ENCODE data around the gene GFY. TPM values are rescaled to one million over a fixed set of nuclear protein-coding genes. Genes with fewer than 3 reads are reported as not detected.

GFY gene
- total RNA-seq, 2 experiments from 2014 or later, result not detected

DNA sequence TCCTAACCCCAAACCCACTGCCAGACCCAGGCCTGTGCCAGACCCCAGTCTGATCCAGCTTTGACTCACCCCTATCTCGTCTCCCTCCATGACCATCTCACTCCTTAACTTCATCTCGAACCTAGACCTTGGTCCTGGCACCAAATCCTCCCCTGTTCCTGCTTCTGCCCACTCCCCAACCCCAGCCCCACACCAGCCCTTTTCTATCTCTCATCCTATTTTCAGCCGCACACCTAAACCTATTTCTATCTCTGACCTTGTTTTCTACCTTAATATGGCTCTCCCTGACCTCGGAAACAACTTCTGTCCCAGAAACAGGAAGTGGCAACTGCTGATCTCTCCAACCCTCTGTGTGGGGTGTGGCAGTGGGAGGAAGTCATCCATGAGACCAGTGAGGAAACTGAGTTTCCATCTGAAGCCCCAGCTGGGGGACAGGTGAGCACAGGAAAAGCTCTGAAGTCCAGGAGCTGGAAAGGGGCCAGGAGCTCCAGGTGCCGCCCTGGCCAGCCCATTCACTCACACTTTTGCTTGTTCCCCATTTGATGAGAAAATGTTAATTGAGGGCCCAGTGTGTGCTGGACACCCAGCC is 15.7 kb upstream of the GFY start:
- H3K36me3 Mint-ChIP-seq (ENCODE audit: low read depth), result no peaks in the 10 kb centered on the region
- H3K27me3 Mint-ChIP-seq (ENCODE audit: low read depth), result peaks cover 3% of the 10 kb centered on the region
- H3K4me1 Mint-ChIP-seq (ENCODE audit: low read depth), result peaks cover 58% of the 10 kb centered on the region
- peak; percentile 61 for DNase-seq
- ChIA-PET CTCF (interaction anchor here (0.7 to 8.6 kb wide), 7 partner anchors 13 to 211 kb away, joined by 3 to 52 read pairs (median 4); partner anchors contain the start of gene GFY), POLR2A (interaction anchor here (0.6 to 1.4 kb wide), 8 partner anchors 12 to 1315 kb away, joined by 3 to 5 read pairs (median 3); partner anchors contain the start of gene ALDH16A1)
- peak overlapping the region; percentile 30 for H3K4me3 Mint-ChIP-seq
- H3K9me3 Mint-ChIP-seq (ENCODE audit: insufficient read depth), result no peaks in the 10 kb centered on the region
- peak overlapping the region; percentile 84 for H3K27ac Mint-ChIP-seq
- peak; percentile 74 for ATAC-seq

DNA sequence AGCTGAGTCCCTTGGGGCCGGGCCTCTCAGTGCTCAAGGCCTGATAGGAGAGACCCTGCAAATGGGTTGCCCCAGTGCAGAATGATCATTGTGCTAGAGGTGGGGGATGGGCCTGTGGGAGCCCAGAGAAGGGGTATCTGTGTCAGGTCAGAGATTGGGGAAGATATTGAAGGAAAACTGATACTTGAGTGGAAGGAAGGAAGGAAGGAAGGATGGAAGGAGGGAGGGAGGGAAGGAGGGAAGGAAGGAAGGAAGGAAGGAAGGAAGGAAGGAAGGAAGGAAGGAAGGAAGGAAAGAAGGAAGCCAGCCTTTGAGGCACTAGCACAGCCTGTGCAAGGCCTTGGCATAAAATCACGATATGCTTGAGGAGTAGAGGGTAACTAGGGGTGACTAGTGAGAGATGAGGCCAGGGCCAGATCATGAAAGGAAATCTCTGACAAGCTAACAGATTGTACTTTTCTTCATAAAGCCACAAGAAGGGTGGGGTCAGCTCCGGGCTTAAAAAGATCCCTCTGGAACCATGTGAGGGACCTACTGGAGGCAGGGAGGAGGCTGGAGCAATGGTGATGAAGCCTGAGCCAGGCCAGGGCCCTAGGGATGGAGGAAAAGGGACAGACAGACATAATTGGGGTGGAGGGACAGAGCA is 13.4 kb upstream of the GFY start:
- H3K27me3 Mint-ChIP-seq (ENCODE audit: low read depth), result peaks cover 6% of the 10 kb centered on the region
- peak overlapping the region; percentile 47 for H3K27ac Mint-ChIP-seq
- no peak overlapping the region for H3K4me3 Mint-ChIP-seq
- ChIA-PET POLR2A (no interaction called here), CTCF (interaction anchor here (0.7 to 8.6 kb wide), 7 partner anchors 11 to 656 kb away, joined by 3 to 52 read pairs (median 5); partner anchors contain the start of genes GFY and PTH2)
- DNase-seq, result no peak
- H3K9me3 Mint-ChIP-seq (ENCODE audit: insufficient read depth), result no peaks in the 10 kb centered on the region
- peaks cover 54% of the 10 kb centered on the region for H3K4me1 Mint-ChIP-seq (ENCODE audit: low read depth)
- ATAC-seq, result no peak
- H3K36me3 Mint-ChIP-seq (ENCODE audit: low read depth), result no peaks in the 10 kb centered on the region

DNA sequence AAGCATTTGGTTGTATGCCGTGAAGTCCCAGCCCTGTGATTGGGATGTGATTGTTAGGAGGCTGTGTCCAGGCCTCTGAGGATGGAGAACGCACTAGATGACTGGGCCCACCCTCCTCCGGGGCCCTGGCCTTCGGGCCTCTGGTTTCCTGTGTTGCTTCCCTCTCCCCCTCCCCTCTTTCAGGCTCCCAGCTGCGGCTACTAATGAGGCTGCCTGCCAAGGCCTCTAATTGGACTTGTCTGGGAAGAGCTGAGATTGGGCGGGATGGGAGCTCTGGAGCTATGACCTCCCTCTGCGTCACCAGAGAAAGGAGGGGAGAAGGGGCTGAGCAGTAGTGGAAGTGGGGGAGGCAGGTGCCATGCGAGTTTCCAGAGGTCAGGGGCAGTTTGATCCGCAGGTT is 11.8 kb upstream of the GFY start:
- Mint-ChIP-seq H3K36me3 (ENCODE audit: low read depth) (no peaks in the 10 kb centered on the region), H3K27ac (no peak overlapping the region), H3K4me1 (ENCODE audit: low read depth) (peaks cover 40% of the 10 kb centered on the region), H3K27me3 (ENCODE audit: low read depth) (peaks cover 16% of the 10 kb centered on the region), H3K4me3 (no peak overlapping the region), H3K9me3 (ENCODE audit: insufficient read depth) (no peaks in the 10 kb centered on the region)
- ATAC-seq (no peak), DNase-seq (no peak)
- CTCF ChIA-PET, result interaction anchor here (1.1 to 8.6 kb wide), 2 partner anchors 9 to 22 kb away, joined by 3 to 52 read pairs; no protein-coding TSS in a partner anchor
- POLR2A ChIA-PET, result no interaction called here

DNA sequence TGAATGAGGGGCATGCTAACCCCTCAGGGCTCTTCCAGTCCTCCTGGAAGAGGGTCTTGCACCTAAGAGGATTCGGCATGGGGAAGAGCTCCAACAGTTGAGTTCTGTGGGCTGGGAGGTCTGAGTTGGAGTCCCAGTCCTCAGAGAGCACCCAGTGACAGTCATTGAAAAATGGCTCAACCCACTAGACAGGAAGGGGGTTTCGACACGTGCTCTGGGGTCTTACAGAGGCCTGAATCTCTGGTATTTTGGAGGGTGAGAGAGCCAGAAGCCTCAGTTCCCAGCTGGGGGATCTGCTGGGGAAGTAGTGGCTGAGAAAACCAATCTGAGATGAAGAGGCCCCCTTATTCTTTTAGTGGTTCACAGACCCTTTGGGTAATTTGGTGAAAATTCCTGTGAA is 10.9 kb upstream of the GFY start:
- no peak for ATAC-seq
- POLR2A ChIA-PET, result no interaction called here
- CTCF ChIA-PET, result no interaction called here
- no peaks in the 10 kb centered on the region for H3K36me3 Mint-ChIP-seq (ENCODE audit: low read depth)
- no peaks in the 10 kb centered on the region for H3K9me3 Mint-ChIP-seq (ENCODE audit: insufficient read depth)
- H3K27me3 Mint-ChIP-seq (ENCODE audit: low read depth), result peaks cover 24% of the 10 kb centered on the region
- peaks cover 31% of the 10 kb centered on the region for H3K4me1 Mint-ChIP-seq (ENCODE audit: low read depth)
- DNase-seq, result no peak
- no peak overlapping the region for H3K4me3 Mint-ChIP-seq
- no peak overlapping the region for H3K27ac Mint-ChIP-seq

DNA sequence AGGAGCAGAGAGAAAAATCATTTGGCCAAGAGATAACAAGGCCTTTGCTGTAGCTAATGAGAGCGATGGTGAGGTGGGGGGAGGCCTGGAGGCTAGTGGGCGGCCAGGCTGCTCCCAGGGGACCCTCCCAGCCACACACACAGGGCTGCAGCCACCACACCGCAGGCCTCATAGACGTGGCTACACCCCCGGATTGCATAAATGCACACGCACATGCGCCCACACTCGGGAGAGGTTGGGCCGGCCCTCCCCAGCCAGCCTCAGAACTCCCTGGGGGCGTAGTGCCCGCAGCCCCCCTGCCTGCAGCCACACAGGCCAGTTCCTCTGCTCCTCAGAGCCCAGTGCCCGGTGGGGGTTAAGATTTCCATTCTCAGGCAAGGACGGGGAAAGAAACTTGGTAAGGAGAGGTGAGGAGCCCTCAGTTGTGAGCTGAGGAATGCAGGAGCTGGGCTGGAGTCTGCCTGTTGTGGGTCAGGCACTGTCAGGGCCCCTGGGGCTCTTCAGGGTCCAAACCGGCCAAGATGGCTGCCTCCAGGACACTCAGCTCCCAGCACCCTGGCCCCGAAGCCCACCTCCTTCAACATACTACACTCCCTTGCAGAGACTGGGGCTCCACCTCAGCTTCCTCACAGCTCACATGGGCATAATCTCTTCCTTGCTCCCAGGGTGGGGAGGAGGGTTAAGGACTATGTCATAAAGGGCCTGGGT is 9.9 kb upstream of the GFY start:
- Mint-ChIP-seq H3K27me3 (ENCODE audit: low read depth) (peaks cover 34% of the 10 kb centered on the region), H3K4me3 (no peak overlapping the region), H3K4me1 (ENCODE audit: low read depth) (peaks cover 21% of the 10 kb centered on the region), H3K27ac (no peak overlapping the region), H3K36me3 (ENCODE audit: low read depth) (no peaks in the 10 kb centered on the region), H3K9me3 (ENCODE audit: insufficient read depth) (no peaks in the 10 kb centered on the region)
- ATAC-seq (no peak), DNase-seq (no peak)
- POLR2A ChIA-PET, result no interaction called here
- CTCF ChIA-PET, result no interaction called here

DNA sequence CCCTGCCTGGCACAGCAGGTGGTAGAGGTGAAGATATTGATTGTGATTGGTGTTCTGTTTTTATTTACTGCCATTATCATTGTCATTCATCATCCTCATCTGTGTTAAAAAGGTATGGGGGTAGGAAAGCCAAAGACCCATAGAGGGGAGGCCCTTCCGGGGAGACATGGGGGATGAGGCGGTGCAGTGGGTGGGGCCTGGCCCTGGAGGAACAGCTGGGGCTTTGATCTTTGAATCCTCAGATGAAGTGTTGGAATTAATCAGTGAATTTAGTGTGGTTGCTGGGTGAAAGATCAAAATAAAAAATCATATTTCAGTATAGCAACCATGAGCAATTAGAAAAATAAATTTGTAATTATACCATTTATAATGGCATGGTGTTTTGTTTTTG is 9.4 kb upstream of the GFY start:
- POLR2A ChIA-PET, result no interaction called here
- ATAC-seq, result no peak

DNA sequence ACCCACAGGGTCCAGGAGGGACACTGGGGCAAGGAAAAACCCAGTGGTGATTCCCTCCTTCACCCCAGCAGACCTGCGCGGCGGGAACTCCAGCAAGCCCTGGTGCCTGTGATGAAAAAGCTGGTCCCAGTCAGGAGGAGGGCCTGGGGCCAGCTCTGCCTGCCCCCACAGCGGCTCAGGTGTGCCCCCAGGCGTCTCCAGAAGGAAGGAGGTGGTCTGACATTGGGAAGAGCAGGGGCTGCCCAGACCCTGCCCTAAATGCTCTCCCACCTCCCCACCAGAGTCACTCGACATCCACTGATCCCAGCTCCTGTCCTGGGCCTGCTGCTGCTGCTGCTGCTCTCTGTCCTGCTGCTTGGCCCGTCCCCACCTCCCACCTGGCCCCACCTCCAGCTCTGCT is 8.1 kb upstream of the GFY start:
- ATAC-seq (no peak), DNase-seq (no peak)
- peaks cover 21% of the 10 kb centered on the region for H3K4me1 Mint-ChIP-seq (ENCODE audit: low read depth)
- no peaks in the 10 kb centered on the region for H3K9me3 Mint-ChIP-seq (ENCODE audit: insufficient read depth)
- POLR2A ChIA-PET, result no interaction called here
- CTCF ChIA-PET, result interaction anchor here (0.8 kb wide), 1 partner anchor 26 kb away, joined by 5 read pairs; no protein-coding TSS in a partner anchor
- H3K36me3 Mint-ChIP-seq (ENCODE audit: low read depth), result peaks cover 2% of the 10 kb centered on the region
- peaks cover 52% of the 10 kb centered on the region for H3K27me3 Mint-ChIP-seq (ENCODE audit: low read depth)
- no peak overlapping the region for H3K4me3 Mint-ChIP-seq
- H3K27ac Mint-ChIP-seq, result no peak overlapping the region

More for the DNA sequence above, 9.4 kb upstream of the GFY start:
- no peaks in the 10 kb centered on the region for H3K9me3 Mint-ChIP-seq (ENCODE audit: insufficient read depth)
- no peaks in the 10 kb centered on the region for H3K36me3 Mint-ChIP-seq (ENCODE audit: low read depth)
- CTCF ChIA-PET, result no interaction called here
- peaks cover 40% of the 10 kb centered on the region for H3K27me3 Mint-ChIP-seq (ENCODE audit: low read depth)
- H3K4me1 Mint-ChIP-seq (ENCODE audit: low read depth), result peaks cover 22% of the 10 kb centered on the region
- no peak overlapping the region for H3K27ac Mint-ChIP-seq
- no peak overlapping the region for H3K4me3 Mint-ChIP-seq
- DNase-seq, result no peak

DNA sequence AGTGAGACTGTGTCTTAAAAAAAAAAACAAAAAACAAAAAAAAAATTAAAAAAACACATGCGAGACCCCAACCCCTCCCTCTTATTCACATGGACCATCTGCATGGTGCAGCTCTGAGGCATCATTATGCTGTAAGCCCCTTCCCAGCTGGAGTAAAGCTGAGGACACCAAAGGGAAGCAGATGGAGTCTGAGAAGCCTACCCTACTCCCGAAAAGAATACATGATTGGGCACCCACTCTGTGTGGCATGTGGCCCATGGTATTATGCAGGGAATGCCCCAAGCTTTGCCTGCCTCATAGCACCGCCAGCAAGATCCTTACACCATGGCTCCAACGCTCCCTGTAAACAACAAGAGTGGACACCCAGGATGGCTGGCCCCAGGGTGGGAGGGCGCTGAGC is 6.7 kb upstream of the GFY start:
- no peak for ATAC-seq
- Mint-ChIP-seq H3K4me1 (ENCODE audit: low read depth) (peaks cover 27% of the 10 kb centered on the region), H3K36me3 (ENCODE audit: low read depth) (peaks cover 3% of the 10 kb centered on the region), H3K27ac (no peak overlapping the region), H3K4me3 (no peak overlapping the region), H3K9me3 (ENCODE audit: insufficient read depth) (no peaks in the 10 kb centered on the region), H3K27me3 (ENCODE audit: low read depth) (peaks cover 58% of the 10 kb centered on the region)
- no peak for DNase-seq
- ChIA-PET POLR2A (interaction anchor here (1.4 kb wide), 1 partner anchor 33 kb away, joined by 4 read pairs; the partner anchor contains the start of gene PIH1D1), CTCF (interaction anchor here (0.6 to 1.6 kb wide), 4 partner anchors 8 to 94 kb away, joined by 3 to 7 read pairs (median 3); no protein-coding TSS in a partner anchor)

DNA sequence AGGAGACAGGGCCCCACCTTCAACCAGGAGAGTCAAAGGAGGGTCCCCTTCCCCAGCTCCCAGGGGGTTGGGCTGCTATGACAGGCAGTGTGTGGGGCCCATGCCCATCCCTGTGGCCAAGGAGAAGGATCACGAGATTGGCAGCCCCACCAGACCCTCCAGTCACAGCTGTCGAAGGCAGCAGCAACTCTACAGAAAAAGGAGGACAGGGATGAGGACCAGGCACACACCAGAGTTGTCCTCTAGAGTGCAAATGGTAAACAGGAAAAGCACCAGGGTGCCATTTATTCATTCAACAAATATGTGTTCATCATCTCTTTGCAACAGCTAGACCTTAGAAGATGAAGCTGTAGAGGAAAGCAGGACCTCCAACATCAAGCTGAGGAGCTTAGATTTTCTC is 6.0 kb upstream of the GFY start:
- Mint-ChIP-seq H3K27me3 (ENCODE audit: low read depth) (peaks cover 65% of the 10 kb centered on the region), H3K36me3 (ENCODE audit: low read depth) (peaks cover 3% of the 10 kb centered on the region), H3K27ac (no peak overlapping the region), H3K4me3 (no peak overlapping the region), H3K9me3 (ENCODE audit: insufficient read depth) (no peaks in the 10 kb centered on the region), H3K4me1 (ENCODE audit: low read depth) (peaks cover 34% of the 10 kb centered on the region)
- ChIA-PET POLR2A (interaction anchor here (1.4 kb wide), 1 partner anchor 32 kb away, joined by 4 read pairs; the partner anchor contains the start of gene PIH1D1), CTCF (interaction anchor here (0.6 to 1.6 kb wide), 3 partner anchors 9 to 95 kb away, joined by 3 read pairs; no protein-coding TSS in a partner anchor)
- ATAC-seq, result no peak
- no peak for DNase-seq

DNA sequence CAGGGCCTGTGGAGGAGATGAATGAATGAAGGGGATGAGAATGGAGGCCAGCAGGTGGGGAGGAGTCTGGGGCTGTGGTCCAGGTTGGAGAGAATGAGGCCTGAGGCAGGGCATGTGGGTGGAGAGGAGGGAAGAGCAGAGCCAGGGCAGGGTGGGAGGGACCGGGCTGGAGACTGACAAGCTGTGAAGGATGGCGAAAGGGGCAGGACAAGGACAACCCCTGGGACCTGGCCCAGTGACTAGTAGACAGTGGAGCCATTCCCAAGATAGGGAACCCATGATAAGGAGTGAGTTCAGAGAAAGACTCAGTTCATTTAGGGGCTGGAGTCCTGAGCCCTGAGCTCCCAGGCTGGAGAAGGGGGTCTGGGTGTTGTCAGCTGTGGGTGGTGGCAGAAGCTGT is 5.0 kb upstream of the GFY start:
- Mint-ChIP-seq H3K9me3 (ENCODE audit: insufficient read depth) (no peaks in the 10 kb centered on the region), H3K27ac (no peak overlapping the region), H3K27me3 (ENCODE audit: low read depth) (peaks cover 70% of the 10 kb centered on the region), H3K4me1 (ENCODE audit: low read depth) (peaks cover 41% of the 10 kb centered on the region), H3K4me3 (no peak overlapping the region), H3K36me3 (ENCODE audit: low read depth) (peaks cover 3% of the 10 kb centered on the region)
- ChIA-PET POLR2A (interaction anchor here (0.7 kb wide), 1 partner anchor 29 kb away, joined by 3 read pairs; no protein-coding TSS in a partner anchor), CTCF (interaction anchor here (0.6 to 3.4 kb wide), 5 partner anchors 10 to 154 kb away, joined by 3 to 15 read pairs (median 4); no protein-coding TSS in a partner anchor)
- DNase-seq, result no peak
- ATAC-seq, result no peak

DNA sequence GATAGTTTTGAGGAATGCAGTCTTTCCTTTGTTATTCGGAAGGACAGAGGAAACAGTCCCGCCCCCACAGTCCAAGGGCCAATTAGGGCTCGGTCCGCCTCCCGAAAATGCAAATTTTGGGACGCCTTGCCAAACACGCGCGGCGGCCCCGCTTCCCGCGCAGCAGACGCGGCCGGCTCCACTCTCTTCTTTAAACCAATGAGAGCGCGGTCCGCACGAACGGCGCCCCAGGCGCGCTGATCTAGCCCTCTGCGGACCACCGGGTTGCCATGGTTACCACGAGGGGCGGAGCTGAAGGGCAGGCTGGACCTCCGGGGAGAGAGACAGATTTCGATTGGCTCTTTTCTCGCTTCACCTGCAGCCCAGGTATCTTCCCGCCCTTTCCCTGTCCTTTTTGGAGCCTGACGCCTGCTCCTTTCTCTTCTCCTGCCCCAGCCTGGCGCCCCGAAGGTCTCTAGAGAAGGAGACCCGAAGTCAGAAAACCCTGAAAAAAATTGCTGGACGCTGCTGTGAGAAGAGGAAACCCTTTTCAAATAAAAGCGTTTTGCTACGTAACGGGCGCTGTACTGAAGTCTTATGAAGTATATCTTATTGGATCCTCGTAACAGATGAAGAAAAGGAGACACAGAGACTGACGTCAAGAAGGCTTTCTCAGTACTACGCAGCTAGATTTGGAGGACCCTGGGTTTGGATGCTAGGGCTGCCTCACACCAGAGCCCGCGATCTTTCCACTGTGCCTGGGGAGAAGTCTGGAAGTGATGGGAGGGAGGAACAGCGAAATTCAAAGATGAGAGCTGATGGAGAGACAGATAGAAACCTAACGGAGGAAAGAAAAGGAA is 3.9 kb upstream of the GFY start:
- Mint-ChIP-seq H3K27me3 (ENCODE audit: low read depth) (peaks cover 77% of the 10 kb centered on the region), H3K9me3 (ENCODE audit: insufficient read depth) (no peaks in the 10 kb centered on the region), H3K27ac (no peak overlapping the region), H3K36me3 (ENCODE audit: low read depth) (peaks cover 3% of the 10 kb centered on the region), H3K4me3 (peak overlapping the region; percentile 26), H3K4me1 (ENCODE audit: low read depth) (peaks cover 49% of the 10 kb centered on the region)
- CTCF ChIA-PET, result interaction anchor here (1.3 to 3.4 kb wide), 6 partner anchors 9 to 52 kb away, joined by 3 to 15 read pairs (median 4); no protein-coding TSS in a partner anchor
- POLR2A ChIA-PET, result interaction anchor here (0.6 to 1.6 kb wide), 3 partner anchors 11 to 293 kb away, joined by 3 read pairs; no protein-coding TSS in a partner anchor
- ATAC-seq, result peak; percentile 12
- DNase-seq, result peak; percentile 55

Data from activated CD8-positive, alpha-beta T cell treated with anti-CD3 and anti-CD28 coated beads, Interleukin-2, amount 10 ng/mL, durations not matched to agents 7 days and 5 days (primary cell).